Measurements from ENCODE around the gene GDI2. TPM values are rescaled to one million over a fixed set of nuclear protein-coding genes. Genes with fewer than 3 reads are reported as not detected.
"Not testable (repeated sequence)": the region's sequence is repeated elsewhere in the genome, so short reads cannot be mapped to it uniquely, and the experiment has no call there.

GDI2 gene
- total RNA-seq, 1 donor from 2014 or later: 287 TPM

- H3K27ac Mint-ChIP-seq: no peak overlapping the region
- DNase-seq (ENCODE audit: low spot score, unreplicated experiment): no peak
- peaks cover 6% of the 10 kb centered on the region for H3K4me1 Mint-ChIP-seq (ENCODE audit: low read depth)
- H3K27me3 Mint-ChIP-seq: peaks cover 6% of the 10 kb centered on the region
- TF ChIP-seq CTCF (IDR thresholded peaks at IDR 0.05; ENCODE audit: unreplicated experiment): no peak
- H3K4me3 Mint-ChIP-seq (ENCODE audit: low read depth): no peak overlapping the region
- no peaks in the 10 kb centered on the region for H3K36me3 Mint-ChIP-seq (ENCODE audit: insufficient read depth)
- no peaks in the 10 kb centered on the region for H3K9me3 Mint-ChIP-seq (ENCODE audit: low read depth)
Measured at GRCh38 chr10:5841965-5842364, 28.7 kb upstream of the GDI2 start.

GRCh38 chr10:5840314-5841307 lies 27.4 kb upstream of the GDI2 start:
- peaks cover 6% of the 10 kb centered on the region for H3K27me3 Mint-ChIP-seq
- no peaks in the 10 kb centered on the region for H3K9me3 Mint-ChIP-seq (ENCODE audit: low read depth)
- no peak for TF ChIP-seq CTCF (IDR thresholded peaks at IDR 0.05; ENCODE audit: unreplicated experiment)
- peaks cover 6% of the 10 kb centered on the region for H3K4me1 Mint-ChIP-seq (ENCODE audit: low read depth)
- H3K4me3 Mint-ChIP-seq (ENCODE audit: low read depth): no peak overlapping the region
- H3K27ac Mint-ChIP-seq: no peak overlapping the region
- no peaks in the 10 kb centered on the region for H3K36me3 Mint-ChIP-seq (ENCODE audit: insufficient read depth)
- DNase-seq (ENCODE audit: low spot score, unreplicated experiment): no peak

GRCh38 chr10:5836181-5836580 lies 22.9 kb upstream of the GDI2 start:
- not testable (repeated sequence) for DNase-seq (ENCODE audit: low spot score, unreplicated experiment); H3K9me3 Mint-ChIP-seq (ENCODE audit: low read depth); H3K27me3 Mint-ChIP-seq; H3K4me3 Mint-ChIP-seq (ENCODE audit: low read depth); H3K4me1 Mint-ChIP-seq (ENCODE audit: low read depth); H3K36me3 Mint-ChIP-seq (ENCODE audit: insufficient read depth); H3K27ac Mint-ChIP-seq

GRCh38 chr10:5835446-5836095 lies 22.3 kb upstream of the GDI2 start:
- no peak overlapping the region for H3K4me3 Mint-ChIP-seq (ENCODE audit: low read depth)
- no peaks in the 10 kb centered on the region for H3K9me3 Mint-ChIP-seq (ENCODE audit: low read depth)
- H3K27ac Mint-ChIP-seq: no peak overlapping the region
- TF ChIP-seq CTCF (IDR thresholded peaks at IDR 0.05; ENCODE audit: unreplicated experiment): no peak
- peaks cover 4% of the 10 kb centered on the region for H3K4me1 Mint-ChIP-seq (ENCODE audit: low read depth)
- no peaks in the 10 kb centered on the region for H3K27me3 Mint-ChIP-seq
- no peak for DNase-seq (ENCODE audit: low spot score, unreplicated experiment)
- no peaks in the 10 kb centered on the region for H3K36me3 Mint-ChIP-seq (ENCODE audit: insufficient read depth)

- Mint-ChIP-seq H3K4me1 (ENCODE audit: low read depth) (peaks cover 4% of the 10 kb centered on the region), H3K27ac (no peak overlapping the region), H3K4me3 (ENCODE audit: low read depth) (no peak overlapping the region), H3K9me3 (ENCODE audit: low read depth) (no peaks in the 10 kb centered on the region), H3K27me3 (no peaks in the 10 kb centered on the region), H3K36me3 (ENCODE audit: insufficient read depth) (no peaks in the 10 kb centered on the region)
- DNase-seq (ENCODE audit: low spot score, unreplicated experiment): no peak
- no peak for TF ChIP-seq CTCF (IDR thresholded peaks at IDR 0.05; ENCODE audit: unreplicated experiment)
Measured at GRCh38 chr10:5833814-5834213, 20.6 kb upstream of the GDI2 start.

Data from progenitor cell of endocrine pancreas (in vitro differentiated cells).